Measurements from ENCODE around the gene SLC27A2.
"Not testable (repeated sequence)": the region's sequence is repeated elsewhere in the genome, so short reads cannot be mapped to it uniquely, and the experiment has no call there.

The SLC27A2 gene

GRCh38 chr15:50181969-50182218 is at the start of gene SLC27A2:
Gene SLC27A2 (plus strand): TSS chr15:50182196. CDS start chr15:50182428, 232 bp downstream.
- no peaks in the 10 kb centered on the region for H3K9me3 ChIP-seq (ENCODE audit: insufficient read depth, low read length)
- DNase-seq (ENCODE audit: low read depth, low spot score), result peak; percentile 22
- no peaks in the 10 kb centered on the region for H3K36me3 ChIP-seq (ENCODE audit: insufficient read depth, insufficient read length, low read length)
- peak within 1 kb of the TSS; percentile 74 for H3K9ac ChIP-seq (ENCODE audit: insufficient read length, low read depth)
- no peaks in the 10 kb centered on the region for H3K4me1 ChIP-seq (ENCODE audit: insufficient read depth, insufficient read length)
- H3K4me3 ChIP-seq (ENCODE audit: insufficient read length, low read depth), result peak within 1 kb of the TSS; percentile 54
- no peak for TF ChIP-seq ZNF274 (IDR thresholded peaks at IDR 0.05; ENCODE audit: low read depth, low read length)
- TF ChIP-seq SUZ12 (IDR thresholded peaks at IDR 0.05; ENCODE audit: extremely low read depth, insufficient read depth, insufficient read length), result no peak
- TF ChIP-seq YY1 (IDR thresholded peaks at IDR 0.05; ENCODE audit: insufficient read depth, insufficient read length), result no peak
- peaks cover 47% of the 10 kb centered on the region for H3K27me3 ChIP-seq (ENCODE audit: insufficient read depth, insufficient read length)

GRCh38 chr15:50132251-50132984 is 49.6 kb upstream of the SLC27A2 start:
- H3K4me1 ChIP-seq (ENCODE audit: insufficient read depth, insufficient read length); H3K9ac ChIP-seq (ENCODE audit: insufficient read length, low read depth); H3K27me3 ChIP-seq (ENCODE audit: insufficient read depth, insufficient read length); H3K4me3 ChIP-seq (ENCODE audit: insufficient read length, low read depth); DNase-seq (ENCODE audit: low read depth, low spot score); H3K9me3 ChIP-seq (ENCODE audit: insufficient read depth, low read length); H3K36me3 ChIP-seq (ENCODE audit: insufficient read depth, insufficient read length, low read length): not testable (repeated sequence)

- H3K4me1 ChIP-seq (ENCODE audit: insufficient read depth, insufficient read length), result peaks cover 3% of the 10 kb centered on the region
- H3K9ac ChIP-seq (ENCODE audit: insufficient read length, low read depth), result no peak overlapping the region
- no peak for TF ChIP-seq ZNF274 (IDR thresholded peaks at IDR 0.05; ENCODE audit: low read depth, low read length)
- no peak for TF ChIP-seq SUZ12 (IDR thresholded peaks at IDR 0.05; ENCODE audit: extremely low read depth, insufficient read depth, insufficient read length)
- no peak for TF ChIP-seq YY1 (IDR thresholded peaks at IDR 0.05; ENCODE audit: insufficient read depth, insufficient read length)
- no peaks in the 10 kb centered on the region for H3K27me3 ChIP-seq (ENCODE audit: insufficient read depth, insufficient read length)
- H3K4me3 ChIP-seq (ENCODE audit: insufficient read length, low read depth), result no peak overlapping the region
- no peaks in the 10 kb centered on the region for H3K9me3 ChIP-seq (ENCODE audit: insufficient read depth, low read length)
- H3K36me3 ChIP-seq (ENCODE audit: insufficient read depth, insufficient read length, low read length), result no peaks in the 10 kb centered on the region
- no peak for DNase-seq (ENCODE audit: low read depth, low spot score)
These were observed 47.4 kb upstream of the SLC27A2 start for GRCh38 chr15:50134524-50135024.

GRCh38 chr15:50135031-50135551 is 46.9 kb upstream of the SLC27A2 start:
- no peak for TF ChIP-seq YY1 (IDR thresholded peaks at IDR 0.05; ENCODE audit: insufficient read depth, insufficient read length)
- no peak for TF ChIP-seq SUZ12 (IDR thresholded peaks at IDR 0.05; ENCODE audit: extremely low read depth, insufficient read depth, insufficient read length)
- no peak for TF ChIP-seq ZNF274 (IDR thresholded peaks at IDR 0.05; ENCODE audit: low read depth, low read length)
- Histone ChIP-seq H3K36me3 (ENCODE audit: insufficient read depth, insufficient read length, low read length) (no peaks in the 10 kb centered on the region), H3K9me3 (ENCODE audit: insufficient read depth, low read length) (no peaks in the 10 kb centered on the region), H3K27me3 (ENCODE audit: insufficient read depth, insufficient read length) (no peaks in the 10 kb centered on the region), H3K4me3 (ENCODE audit: insufficient read length, low read depth) (no peak overlapping the region), H3K9ac (ENCODE audit: insufficient read length, low read depth) (no peak overlapping the region), H3K4me1 (ENCODE audit: insufficient read depth, insufficient read length) (peaks cover 3% of the 10 kb centered on the region)
- no peak for DNase-seq (ENCODE audit: low read depth, low spot score)

GRCh38 chr15:50137330-50137761 is 44.6 kb upstream of the SLC27A2 start:
- TF ChIP-seq ZNF274 (IDR thresholded peaks at IDR 0.05; ENCODE audit: low read depth, low read length) (no peak), YY1 (IDR thresholded peaks at IDR 0.05; ENCODE audit: insufficient read depth, insufficient read length) (no peak), SUZ12 (IDR thresholded peaks at IDR 0.05; ENCODE audit: extremely low read depth, insufficient read depth, insufficient read length) (no peak)
- Histone ChIP-seq H3K36me3 (ENCODE audit: insufficient read depth, insufficient read length, low read length) (no peaks in the 10 kb centered on the region), H3K4me3 (ENCODE audit: insufficient read length, low read depth) (no peak overlapping the region), H3K4me1 (ENCODE audit: insufficient read depth, insufficient read length) (peaks cover 3% of the 10 kb centered on the region), H3K9me3 (ENCODE audit: insufficient read depth, low read length) (no peaks in the 10 kb centered on the region), H3K27me3 (ENCODE audit: insufficient read depth, insufficient read length) (no peaks in the 10 kb centered on the region), H3K9ac (ENCODE audit: insufficient read length, low read depth) (no peak overlapping the region)
- DNase-seq (ENCODE audit: low read depth, low spot score), result no peak

- Histone ChIP-seq H3K36me3 (ENCODE audit: insufficient read depth, insufficient read length, low read length) (no peaks in the 10 kb centered on the region), H3K9me3 (ENCODE audit: insufficient read depth, low read length) (no peaks in the 10 kb centered on the region), H3K4me1 (ENCODE audit: insufficient read depth, insufficient read length) (peaks cover 3% of the 10 kb centered on the region), H3K27me3 (ENCODE audit: insufficient read depth, insufficient read length) (no peaks in the 10 kb centered on the region), H3K9ac (ENCODE audit: insufficient read length, low read depth) (no peak overlapping the region), H3K4me3 (ENCODE audit: insufficient read length, low read depth) (no peak overlapping the region)
- no peak for DNase-seq (ENCODE audit: low read depth, low spot score)
- TF ChIP-seq YY1 (IDR thresholded peaks at IDR 0.05; ENCODE audit: insufficient read depth, insufficient read length) (no peak), SUZ12 (IDR thresholded peaks at IDR 0.05; ENCODE audit: extremely low read depth, insufficient read depth, insufficient read length) (no peak), ZNF274 (IDR thresholded peaks at IDR 0.05; ENCODE audit: low read depth, low read length) (no peak)
These were observed 44.1 kb upstream of the SLC27A2 start for GRCh38 chr15:50137893-50138292.

GRCh38 chr15:50138391-50138790 is 43.6 kb upstream of the SLC27A2 start:
- Histone ChIP-seq H3K27me3 (ENCODE audit: insufficient read depth, insufficient read length) (no peaks in the 10 kb centered on the region), H3K36me3 (ENCODE audit: insufficient read depth, insufficient read length, low read length) (no peaks in the 10 kb centered on the region), H3K4me1 (ENCODE audit: insufficient read depth, insufficient read length) (peaks cover 3% of the 10 kb centered on the region), H3K9ac (ENCODE audit: insufficient read length, low read depth) (no peak overlapping the region), H3K4me3 (ENCODE audit: insufficient read length, low read depth) (no peak overlapping the region), H3K9me3 (ENCODE audit: insufficient read depth, low read length) (no peaks in the 10 kb centered on the region)
- no peak for DNase-seq (ENCODE audit: low read depth, low spot score)
- TF ChIP-seq SUZ12 (IDR thresholded peaks at IDR 0.05; ENCODE audit: extremely low read depth, insufficient read depth, insufficient read length), result no peak
- no peak for TF ChIP-seq ZNF274 (IDR thresholded peaks at IDR 0.05; ENCODE audit: low read depth, low read length)
- no peak for TF ChIP-seq YY1 (IDR thresholded peaks at IDR 0.05; ENCODE audit: insufficient read depth, insufficient read length)
